HG02798 (cell line): ENCODE results near the gene ACKR4.
A peak's percentile ranks its signal among the peaks of the same experiment; 100 is the strongest.
"Not testable (repeated sequence)": the region's sequence is repeated elsewhere in the genome, so short reads cannot be mapped to it uniquely, and the experiment has no call there.

ENCODE experiments used
- ATAC-seq: cut with Tn5 transposase; IDR thresholded peaks from one replicate; pipeline ENCODE4 v1.9.1; 2021; ENCODE audit warnings: mild to moderate bottlenecking; ENCODE audit not compliant: unreplicated experiment, poor library complexity

The ACKR4 gene

DNA sequence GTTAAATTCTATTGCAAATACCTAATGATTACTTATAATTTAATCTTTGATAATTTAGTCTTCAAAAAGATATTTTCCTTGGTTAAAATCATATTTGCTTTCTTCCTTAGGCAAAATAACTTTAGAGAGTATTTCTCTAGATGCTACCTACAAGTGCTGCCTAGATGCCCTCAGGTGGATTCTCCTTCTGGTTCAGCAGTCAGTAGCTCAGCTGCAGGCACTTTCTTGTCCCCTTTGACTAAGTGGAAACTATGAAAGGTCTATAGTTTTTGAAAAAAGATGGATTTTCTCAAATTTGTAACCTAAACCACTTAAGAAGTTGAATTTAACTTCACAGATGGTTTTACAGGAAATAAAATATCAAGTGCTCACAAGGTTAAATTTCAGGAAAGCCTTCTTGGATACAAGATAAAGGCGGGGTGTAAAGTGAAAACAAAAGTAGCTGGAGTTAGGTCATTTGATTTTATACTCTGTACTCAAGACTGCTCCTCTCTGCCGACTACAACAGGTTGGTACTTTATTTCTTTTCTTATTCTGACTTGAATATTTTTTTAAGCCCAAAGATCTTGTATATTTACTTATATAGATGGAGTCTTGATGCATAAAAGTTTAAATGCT lies at the start of gene ACKR4:
Gene ACKR4, plus strand, starts transcription at position 455 of the 618 bp plus-strand sequence. CDS start 3,128 bp downstream, outside the sequence.
- ATAC-seq: no peak

DNA sequence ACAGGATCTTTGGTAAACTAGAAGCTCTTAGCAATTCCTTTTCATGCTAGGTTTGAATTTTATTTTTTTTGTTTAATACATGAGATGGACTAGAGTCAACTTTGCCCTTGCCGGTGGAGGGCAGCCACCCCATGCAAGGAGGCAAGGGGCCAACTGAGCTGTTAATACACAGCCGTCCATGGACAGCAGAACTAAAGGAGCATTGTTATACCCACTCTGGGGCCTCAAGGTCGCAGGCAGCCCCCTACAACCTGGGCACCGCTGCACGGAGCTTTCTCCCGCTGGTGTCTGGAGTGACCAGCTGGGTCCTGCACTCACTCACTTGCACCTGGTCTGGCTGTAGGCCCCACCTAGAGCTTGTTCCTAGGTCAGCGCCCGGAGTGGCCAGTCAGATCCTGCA lies 47.9 kb upstream of the ACKR4 start:
- no peak for ATAC-seq

DNA sequence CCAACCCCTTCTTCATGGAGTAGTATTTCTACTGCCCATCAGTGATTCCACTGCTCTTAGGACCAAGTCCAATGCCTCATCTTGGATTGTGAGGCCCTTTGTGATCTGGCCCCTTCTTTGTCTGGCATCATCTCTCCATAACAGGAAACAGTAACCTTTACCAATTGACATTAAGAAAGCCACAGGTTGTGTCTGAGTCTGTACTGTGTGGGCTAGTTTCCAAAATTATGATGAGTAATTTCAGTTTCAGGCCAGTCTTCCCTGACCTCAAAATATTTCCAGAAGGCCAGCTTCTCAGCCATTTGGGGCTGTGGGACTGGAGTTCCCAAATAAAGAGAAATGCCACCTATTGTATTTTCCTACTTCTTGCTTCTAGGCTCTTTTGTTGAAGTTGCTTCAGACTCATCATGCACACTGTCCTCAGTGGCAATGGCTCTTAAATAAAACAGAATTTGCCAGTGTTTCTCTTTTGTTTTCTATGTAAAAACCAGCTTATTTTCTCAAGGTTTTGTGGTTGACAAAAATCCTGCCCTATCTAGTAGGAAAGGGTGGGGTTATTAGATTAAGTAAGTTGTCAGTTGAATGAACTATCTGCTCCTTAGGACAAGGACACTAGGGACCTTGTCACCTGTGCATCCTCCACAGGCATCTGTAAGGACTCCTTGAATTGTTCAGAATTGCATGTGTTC lies 47.0 kb upstream of the ACKR4 start:
- peak; percentile 77 for ATAC-seq

DNA sequence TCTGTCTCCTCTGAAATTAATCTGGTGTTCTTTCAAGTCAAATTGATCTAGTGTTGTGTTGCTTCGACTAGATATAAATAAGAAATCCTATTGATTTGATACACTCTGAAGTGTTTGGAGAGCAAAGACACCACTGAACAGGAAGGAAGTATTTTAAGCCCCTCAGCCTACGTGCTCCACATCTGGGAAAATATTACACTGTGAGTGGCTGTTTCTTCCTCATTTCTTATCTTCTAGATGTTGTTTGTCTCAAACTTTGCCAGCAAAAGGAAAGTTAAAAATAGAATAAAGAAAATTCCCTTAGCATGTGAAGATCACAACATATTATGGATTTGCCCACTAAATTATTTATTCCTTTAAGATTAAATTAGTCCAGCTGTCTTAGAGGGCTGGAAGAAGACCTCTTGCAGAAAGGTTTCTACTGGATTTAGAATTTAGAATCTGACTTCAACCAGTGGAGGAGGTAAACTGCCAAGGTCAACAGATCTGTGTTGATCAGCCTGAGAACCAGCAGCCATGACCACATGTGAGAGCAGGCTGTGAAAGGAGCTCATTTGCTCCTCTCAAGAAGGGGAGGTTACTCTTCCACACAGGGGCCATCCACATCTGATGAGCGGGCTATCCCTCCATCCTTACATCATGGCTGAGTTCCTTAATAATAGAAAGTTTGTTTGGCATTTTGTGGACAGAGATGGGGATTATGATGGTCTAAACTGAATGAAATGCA lies 46.3 kb upstream of the ACKR4 start:
- no peak for ATAC-seq

DNA sequence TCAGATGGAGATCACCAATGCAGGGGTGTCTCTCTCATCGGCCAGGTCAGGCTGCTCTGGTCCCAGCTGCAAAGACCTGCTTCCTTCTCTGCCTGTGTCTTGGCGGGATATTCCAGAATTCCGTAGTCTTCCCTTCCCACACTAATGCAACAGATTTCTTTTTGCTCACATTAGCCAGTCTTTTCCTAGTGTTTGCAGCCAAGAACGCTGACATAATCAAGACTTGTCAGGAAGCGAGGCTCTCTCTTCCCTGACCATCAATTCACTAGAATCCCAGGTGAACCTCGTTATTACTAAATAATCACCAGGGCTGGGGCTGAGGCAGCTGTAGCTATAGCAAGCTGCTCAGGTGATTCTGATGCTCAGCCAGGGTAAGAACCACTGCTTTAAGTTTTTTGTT lies 43.2 kb upstream of the ACKR4 start:
- no peak for ATAC-seq

DNA sequence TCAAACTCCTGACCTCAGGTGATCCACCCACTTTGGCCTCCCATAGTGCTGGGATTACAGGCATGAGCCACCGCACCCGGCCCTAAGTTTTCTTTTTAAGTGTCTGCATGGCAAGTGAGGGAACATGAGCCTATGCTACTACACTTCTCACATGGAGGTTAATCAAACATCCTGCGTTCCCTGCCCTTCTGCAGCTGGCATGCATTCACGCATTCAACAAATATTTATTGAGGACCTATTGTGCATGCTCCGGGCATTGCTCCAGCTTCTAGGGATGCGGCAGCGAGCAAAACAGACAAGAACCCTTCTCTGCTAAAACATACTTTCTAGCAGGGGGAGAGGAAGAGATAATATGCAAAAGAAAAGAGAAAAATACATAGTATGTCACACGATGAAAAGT lies 42.6 kb upstream of the ACKR4 start:
- ATAC-seq: no peak

DNA sequence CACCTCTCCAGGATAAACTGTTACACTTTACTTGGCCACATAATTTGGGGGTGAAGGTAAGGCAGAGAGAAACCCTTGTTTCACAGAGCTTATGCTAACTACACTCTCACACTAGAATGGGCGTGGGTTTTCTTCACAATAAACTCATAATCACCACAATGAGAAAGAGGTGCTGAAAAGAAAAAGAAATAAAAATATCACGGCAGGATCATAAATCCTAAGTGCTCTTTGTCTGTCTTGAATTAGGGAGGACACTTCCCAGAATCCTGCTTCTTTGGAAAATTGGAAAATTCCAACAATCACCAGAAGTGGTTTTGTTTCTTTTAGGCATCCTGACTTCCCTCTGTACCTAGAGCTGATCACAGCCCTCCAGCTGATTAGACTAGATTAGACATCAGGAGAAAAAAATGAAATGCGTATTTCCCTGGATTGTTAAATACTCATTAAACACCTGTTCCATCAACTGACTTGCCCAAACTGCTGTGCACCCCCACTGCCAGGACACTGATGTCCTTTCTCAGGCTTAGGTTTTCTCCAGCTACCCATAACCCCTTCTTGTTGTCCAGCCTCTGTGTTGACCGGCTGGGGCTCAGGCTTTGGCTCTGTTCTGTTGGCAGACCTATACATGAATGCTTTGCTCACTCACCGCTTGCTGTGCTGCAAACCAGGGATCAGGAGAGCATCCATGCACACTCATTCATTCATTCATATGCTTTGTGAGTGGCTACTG lies 41.6 kb upstream of the ACKR4 start:
- no peak for ATAC-seq

DNA sequence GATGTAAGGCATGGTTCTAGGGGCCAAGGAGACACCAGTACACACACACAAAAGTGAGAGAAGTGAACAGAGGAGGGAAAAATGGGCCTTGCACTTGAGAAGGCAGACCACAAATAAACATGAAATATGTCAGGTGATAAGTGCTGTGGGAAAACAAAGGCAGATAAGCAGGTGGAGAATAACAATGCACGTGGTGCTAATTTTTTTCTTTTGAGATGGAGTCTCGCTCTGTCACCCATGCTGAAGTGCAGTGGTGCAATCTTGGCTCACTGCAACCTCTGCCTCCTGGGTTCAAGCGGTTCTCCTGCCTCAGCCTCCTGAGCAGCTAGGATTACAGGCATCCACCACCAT lies 41.1 kb upstream of the ACKR4 start:
- ATAC-seq: not testable (repeated sequence)

DNA sequence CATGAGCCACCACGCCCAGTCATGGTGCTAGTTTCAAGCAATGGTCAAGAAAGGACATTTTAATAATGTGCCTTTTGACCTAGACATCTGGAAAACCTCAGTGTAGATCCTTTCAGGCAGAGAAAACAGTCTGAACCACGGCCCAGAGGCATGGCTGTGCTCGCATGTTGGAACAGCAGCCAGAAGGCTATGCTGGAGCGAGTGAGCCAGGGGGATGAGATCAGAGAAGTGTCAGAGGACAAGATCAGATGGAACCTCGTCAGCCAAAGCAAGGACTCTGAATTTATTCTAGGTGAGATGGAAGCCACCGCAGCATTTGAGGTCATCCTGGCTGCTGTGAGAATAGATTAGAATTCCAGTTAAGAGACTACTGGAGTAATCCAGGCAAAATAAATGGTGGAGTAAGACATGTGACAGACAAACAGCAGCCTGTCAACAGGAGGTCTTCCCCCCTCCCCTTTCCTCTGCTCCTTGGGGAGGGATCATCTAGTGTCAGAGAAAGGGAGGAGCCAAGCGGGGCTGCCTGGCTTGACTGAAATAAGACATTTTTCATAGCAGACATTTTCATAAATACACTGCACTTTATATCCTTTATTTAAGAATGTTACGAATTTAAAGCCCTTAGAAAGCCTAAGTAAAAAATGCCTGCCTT lies 40.4 kb upstream of the ACKR4 start:
- no peak for ATAC-seq

DNA sequence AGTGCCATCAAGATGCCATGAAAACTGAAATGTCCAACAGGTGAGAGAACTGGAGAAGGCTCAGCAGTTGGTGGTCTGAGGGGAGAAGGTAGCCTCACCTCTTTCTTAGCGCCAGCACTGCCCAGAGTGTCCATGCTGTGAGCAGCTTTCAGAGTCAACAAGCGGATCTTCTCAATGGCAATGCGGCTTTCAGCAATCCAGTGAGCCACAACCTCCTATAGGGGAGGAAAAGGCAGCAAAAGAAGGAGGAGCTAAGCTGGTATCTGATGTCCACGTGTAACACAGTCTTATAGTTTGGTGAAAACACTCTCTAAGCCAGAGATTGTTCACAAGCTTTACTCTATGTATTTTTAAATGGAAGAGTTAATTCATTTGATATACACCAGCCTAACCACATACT lies 36.1 kb upstream of the ACKR4 start:
- no peak for ATAC-seq

DNA sequence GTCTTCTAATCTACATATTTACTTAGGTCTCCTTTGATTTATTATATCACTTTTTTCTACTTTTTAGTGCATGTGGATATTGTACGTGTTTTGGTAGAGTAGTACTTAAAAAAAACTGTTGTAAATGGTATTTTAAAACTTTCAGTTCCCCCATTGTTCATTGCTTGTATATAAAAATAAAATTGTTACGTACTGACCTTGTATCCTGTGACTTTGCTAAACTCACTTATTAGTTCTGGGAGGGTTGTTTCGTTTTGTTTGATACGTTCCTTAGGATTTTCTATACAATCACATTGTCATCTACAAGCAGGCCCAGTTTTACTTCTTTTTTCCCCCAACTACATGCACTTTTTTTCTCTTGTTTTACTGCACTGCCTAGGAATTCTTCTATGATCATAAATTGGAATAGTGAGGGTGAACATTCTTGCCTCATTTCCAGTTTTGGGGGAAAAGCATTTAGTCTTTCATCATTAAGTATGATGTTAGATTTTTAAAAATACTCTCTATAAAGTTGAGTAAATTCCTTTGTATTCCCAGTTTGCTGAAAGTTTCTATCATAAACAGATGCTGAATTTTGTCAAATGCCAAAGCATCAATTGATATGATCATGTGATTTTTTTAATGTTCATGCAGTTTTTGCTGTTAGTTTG lies 33.5 kb upstream of the ACKR4 start:
- ATAC-seq: no peak

DNA sequence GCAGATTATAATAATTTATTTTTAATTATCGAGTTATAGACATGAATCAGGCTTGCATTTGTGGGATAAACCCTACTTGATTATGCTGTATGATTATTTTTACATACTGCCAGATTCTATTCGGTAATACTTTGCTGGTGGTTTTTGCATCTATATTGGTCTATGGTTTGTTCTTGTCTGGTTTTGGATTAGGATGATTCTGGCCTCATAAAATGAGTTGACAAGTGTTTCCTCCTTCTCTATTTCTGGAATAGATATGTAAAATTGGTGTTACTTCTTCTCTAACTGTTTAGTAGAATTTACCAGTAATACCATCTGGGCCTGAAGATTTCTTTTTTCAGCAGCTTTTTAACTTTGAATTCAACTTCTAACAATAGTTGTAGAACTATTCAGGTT lies 33.0 kb upstream of the ACKR4 start:
- no peak for ATAC-seq

DNA sequence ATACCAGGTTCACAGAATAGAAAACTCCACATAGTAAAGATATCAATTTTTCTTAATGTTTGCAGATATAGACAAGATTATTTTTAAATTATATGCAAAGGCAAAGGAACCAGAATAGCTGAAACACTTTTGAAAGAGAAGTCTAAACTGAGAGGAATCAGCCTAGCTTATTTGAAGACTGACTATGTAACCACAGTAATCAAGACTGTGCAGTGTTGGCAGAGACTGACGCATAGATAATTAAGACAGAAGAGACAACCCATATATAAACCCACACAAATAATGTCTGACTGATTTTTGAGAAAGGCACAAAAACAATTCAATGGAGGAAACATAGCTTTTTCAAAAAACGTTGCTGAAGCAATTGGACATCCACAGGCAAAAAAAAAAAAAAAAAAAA lies 28.6 kb upstream of the ACKR4 start:
- no peak for ATAC-seq

DNA sequence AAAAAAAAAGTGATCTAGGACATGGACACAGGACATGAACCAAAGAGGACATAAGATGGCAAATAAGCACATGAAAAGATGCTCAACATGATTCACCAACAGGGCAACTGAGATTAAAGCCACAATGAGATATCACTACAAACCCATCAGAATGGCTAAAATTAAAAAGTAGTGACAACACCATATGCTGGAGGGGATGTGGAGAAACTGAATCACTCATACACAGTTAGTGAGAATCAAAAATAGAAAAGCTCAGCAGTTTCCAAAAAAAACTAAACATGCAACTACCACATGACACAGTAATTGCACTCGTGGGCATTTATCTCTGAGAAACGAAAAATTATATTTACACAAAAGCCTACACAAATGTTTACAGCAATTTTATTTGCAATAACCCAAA lies 27.9 kb upstream of the ACKR4 start:
- ATAC-seq: no peak

DNA sequence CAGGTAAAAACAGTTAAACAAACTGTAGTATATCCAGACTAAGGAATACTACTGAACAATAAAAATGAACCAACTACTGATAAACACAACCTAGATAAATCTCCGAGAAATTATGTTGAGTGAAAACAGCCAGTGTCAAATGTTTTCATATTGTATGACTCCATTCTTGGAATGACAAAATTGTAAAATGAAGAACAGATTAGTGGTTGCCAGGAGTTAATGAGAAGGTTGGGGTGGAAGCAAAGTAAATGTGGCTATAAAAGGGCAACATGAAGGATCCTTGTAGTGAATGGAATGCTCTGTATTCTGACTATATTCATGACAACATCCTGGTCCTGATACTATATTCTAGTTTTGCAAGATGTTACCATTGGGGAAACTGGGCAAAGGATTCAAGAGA lies 27.5 kb upstream of the ACKR4 start:
- ATAC-seq: no peak

DNA sequence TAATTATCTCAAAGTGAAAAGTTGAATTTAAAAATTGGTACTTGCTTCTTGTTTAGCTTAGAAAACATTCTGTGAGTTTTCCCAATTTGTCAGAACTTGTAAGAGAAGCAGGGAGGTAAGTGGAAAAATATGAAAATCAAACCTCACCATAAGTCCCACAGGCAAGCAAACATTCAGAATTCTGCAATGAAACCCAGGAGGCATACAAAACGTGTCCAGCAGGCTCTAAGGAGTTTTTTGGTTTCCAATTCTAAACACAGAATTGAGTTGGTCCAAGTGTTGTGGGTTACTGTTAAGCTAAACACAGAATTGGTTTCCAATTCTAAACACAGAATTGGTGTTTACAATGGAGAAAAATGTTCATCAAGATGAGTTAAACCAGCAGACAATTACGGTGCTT lies 27.1 kb upstream of the ACKR4 start:
- ATAC-seq: no peak

DNA sequence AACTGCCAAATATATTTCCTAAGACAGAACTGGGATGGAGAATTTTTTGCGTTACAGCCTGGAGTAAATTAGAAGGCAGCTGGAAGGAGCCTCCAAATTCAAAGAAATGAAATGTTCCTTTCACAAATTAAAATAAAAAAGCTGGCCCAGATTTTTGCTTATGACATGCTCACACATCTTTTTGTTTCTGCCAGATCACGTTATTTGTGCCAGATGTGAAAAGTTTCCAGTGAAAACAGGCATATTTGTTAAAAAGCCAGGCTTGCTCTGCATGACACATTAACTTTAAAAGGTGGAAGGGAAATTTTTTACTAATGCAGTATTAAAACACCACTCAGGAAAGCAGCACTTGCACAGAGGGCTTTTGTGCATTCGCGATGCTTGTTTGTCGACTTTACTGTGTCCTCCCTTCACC lies 23.3 kb upstream of the ACKR4 start:
- no peak for ATAC-seq

DNA sequence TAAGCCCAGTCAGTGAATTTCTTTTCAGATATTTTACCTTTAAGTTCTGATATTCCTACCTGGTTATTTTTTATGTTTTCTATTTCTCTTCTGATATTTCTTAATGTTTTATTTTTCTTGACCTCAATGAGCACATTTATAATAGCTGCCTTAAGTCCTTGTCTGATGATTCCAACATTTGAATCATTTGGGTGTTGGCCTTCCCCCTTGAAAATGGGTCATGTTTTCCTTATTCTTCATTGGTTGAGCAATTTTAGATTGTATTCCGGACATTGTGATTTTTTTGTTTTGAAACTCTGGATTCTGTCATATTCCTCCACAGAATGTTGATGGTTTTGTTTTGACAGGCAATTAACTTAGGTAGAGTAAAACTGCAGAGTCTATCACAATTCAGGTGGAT lies 9.7 kb upstream of the ACKR4 start:
- ATAC-seq: no peak

DNA sequence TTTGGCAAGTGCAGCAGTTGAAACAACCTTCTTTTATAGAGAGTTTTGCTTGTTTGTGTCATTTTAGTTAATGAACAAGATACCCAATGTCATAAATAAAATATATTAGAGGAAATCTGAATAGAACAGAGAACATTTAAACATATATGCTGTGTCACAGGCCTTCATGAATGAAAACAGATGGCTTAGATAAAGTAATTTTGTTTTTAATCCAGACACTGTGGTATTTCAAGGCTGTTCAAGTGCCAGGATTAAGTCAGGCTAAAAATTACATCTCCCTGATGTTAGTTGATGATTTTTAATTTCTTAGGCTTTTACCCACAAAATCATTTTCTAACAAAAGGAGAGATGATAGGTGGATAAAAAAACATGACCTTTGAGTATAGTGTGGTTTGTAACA lies 4.9 kb upstream of the ACKR4 start:
- no peak for ATAC-seq
